ENCODE results near the gene TTC9C. TPM values are rescaled to one million over a fixed set of nuclear protein-coding genes. Genes with fewer than 3 reads are reported as not detected.

TTC9C gene, protein sequence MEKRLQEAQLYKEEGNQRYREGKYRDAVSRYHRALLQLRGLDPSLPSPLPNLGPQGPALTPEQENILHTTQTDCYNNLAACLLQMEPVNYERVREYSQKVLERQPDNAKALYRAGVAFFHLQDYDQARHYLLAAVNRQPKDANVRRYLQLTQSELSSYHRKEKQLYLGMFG
- 62.8 and 63.8 TPM in 2 replicates for polyA plus RNA-seq (2013)

DNA sequence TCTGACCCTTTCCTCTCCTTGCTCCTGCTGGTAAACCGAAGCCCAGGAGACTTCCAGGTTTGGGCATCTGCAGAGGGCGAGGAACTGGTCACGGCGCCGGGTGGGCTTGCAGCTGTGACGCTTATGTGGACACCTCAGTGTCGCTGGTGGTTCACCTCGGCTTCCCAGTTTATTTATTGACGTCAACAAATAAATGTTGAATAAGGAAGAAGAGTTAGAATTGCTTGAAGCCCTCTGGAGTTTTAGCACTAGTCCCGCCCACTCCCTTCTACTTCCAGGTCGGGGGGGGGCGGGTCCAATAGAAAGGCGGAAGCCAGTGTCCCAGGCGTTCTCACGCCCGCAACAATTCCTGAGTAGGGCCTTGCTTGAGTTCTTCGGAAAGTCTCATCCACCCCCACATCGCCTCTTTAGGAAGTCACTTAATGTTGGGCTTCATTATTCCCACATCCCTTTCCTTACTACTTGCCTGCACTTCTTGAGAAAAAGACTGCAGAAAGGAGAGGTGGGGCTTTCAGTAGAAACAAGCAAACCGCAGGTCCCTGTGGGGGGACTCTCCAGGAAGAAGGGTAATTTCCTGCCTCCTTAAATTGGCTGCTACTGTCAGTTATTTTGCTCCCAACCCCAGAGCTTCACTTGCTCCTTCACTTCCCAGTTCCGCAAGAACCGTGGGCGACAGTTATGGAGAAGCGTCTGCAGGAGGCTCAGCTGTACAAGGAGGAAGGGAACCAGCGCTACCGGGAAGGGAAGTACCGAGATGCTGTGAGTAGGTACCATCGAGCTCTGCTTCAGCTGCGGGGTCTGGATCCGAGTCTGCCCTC is at the start of gene TTC9C:
Gene TTC9C (plus strand): TSS at position 316 of the 818 bp plus-strand sequence. CDS start 363 bp downstream, at position 679.
- Histone ChIP-seq H3K23ac (ENCODE audit: low read length) (no peak within 1 kb of the TSS), H2BK120ac (ENCODE audit: insufficient read depth, low read length, poor library complexity) (peak within 1 kb of the TSS; percentile 91), H4K12ac (ENCODE audit: low read depth, low read length) (peak within 1 kb of the TSS; percentile 92), H3K9me3 (ENCODE audit: insufficient read depth, low read depth, low read length) (no peaks in the 10 kb centered on the region), H3K14ac (ENCODE audit: low read length) (peak within 1 kb of the TSS; percentile 97), H3K18ac (ENCODE audit: low read length) (peak within 1 kb of the TSS; percentile 94), H3K79me2 (ENCODE audit: control insufficient read depth, insufficient read depth, low read length, poor library complexity) (peaks cover 30% of the 10 kb centered on the region), H3K79me1 (ENCODE audit: low read length) (peaks cover 22% of the 10 kb centered on the region), H3K27me3 (ENCODE audit: insufficient read depth, low read length) (no peaks in the 10 kb centered on the region), H3K4ac (ENCODE audit: low read depth, low read length) (peak within 1 kb of the TSS; percentile 80), H2AK5ac (ENCODE audit: low read length) (peak within 1 kb of the TSS; percentile 69), H3K36me3 (ENCODE audit: control insufficient read depth in 1 of 2, insufficient read depth in 2 of 2, low read length in 2 of 2) (peaks cover 8 to 10% of the 10 kb centered on the region in 2 experiments), H3K4me1 (ENCODE audit: control insufficient read depth in 1 of 2, insufficient read depth in 2 of 2, low read length in 2 of 2) (peaks cover 2 to 4% of the 10 kb centered on the region in 2 experiments), H3K4me3 (ENCODE audit: low read depth, low read length) (peak within 1 kb of the TSS; percentile 85), H3K4me2 (ENCODE audit: low read length) (peak within 1 kb of the TSS; percentile 61), H3K9ac (ENCODE audit: low read length) (peak within 1 kb of the TSS; percentile 87), H4K8ac (ENCODE audit: low read depth, low read length) (peak within 1 kb of the TSS; percentile 99), H2BK12ac (ENCODE audit: low read length) (peak within 1 kb of the TSS; percentile 16), H2AFZ (ENCODE audit: insufficient read depth, low read length, poor library complexity) (peak within 1 kb of the TSS; percentile 87), H2BK5ac (ENCODE audit: low read depth, low read length, poor library complexity) (peak within 1 kb of the TSS; percentile 92), H4K91ac (ENCODE audit: low read depth, low read length) (peak within 1 kb of the TSS; percentile 98), H3K27ac (ENCODE audit: low read depth, low read length) (peak within 1 kb of the TSS; percentile 99)
- no CpG with 5 or more reads among the region's 29 CpGs for WGBS (ENCODE audit: extremely low coverage, insufficient coverage, insufficient read length)
- DNase-seq, result peak; percentile 85 to 86

DNA sequence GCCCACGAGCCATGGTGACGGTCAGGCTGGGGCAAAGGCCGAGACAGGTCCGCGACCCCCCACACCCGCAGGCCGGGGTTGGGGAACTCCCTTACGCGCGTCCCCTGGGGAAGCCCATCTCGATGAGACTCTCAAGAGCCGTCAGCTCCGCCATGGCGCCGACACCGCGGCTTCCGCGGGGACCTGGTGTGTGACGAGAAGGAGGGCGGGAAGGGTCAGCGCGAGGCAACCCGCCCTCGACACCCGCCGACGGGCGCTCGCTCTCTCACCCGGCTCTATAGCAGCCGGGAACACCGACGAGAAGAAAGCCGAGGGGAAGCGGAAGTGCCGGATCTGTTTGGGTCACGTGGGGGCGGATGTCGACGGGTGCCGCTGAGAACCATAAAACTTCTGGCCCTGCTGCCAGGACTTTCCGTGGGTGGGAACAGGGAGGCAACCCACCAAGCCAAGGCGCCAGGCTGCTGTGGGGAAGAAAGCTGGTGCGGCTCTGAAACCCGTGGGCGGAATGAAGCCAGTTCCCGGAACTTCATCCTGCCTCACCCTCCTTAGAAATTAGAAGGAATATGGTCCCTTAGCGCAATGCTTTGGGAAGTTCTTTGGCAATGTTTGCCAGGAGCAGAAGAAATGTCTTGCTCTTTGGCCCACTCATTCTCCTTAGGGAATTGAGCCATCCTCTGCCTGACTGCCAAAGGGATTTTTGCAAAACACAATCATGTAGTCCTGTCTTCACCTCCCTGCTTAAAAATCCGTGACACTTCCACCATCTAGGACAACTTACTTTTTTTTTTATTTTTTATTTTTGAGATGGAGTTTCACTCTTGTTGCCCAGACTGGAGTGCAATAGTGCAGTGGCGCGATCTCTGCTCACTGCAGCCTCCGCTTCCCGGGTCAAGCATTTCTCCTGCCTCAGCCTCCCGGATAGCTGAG is 49.3 kb upstream of the TTC9C start, which contains the start of gene UBXN1:
Gene UBXN1 (minus strand): TSS at position 304 of the 927 bp plus-strand sequence. CDS start 150 bp downstream, at position 154.
- Histone ChIP-seq H3K4me3 (ENCODE audit: low read depth, low read length) (peak within 1 kb of the TSS; percentile 97), H2BK12ac (ENCODE audit: low read length) (peak within 1 kb of the TSS; percentile 46), H4K8ac (ENCODE audit: low read depth, low read length) (peak within 1 kb of the TSS; percentile 98), H3K18ac (ENCODE audit: low read length) (peak within 1 kb of the TSS; percentile 78), H4K91ac (ENCODE audit: low read depth, low read length) (peak within 1 kb of the TSS; percentile 79), H3K4me2 (ENCODE audit: low read length) (peak within 1 kb of the TSS; percentile 92), H3K27ac (ENCODE audit: low read depth, low read length) (peak within 1 kb of the TSS; percentile 13), H3K79me2 (ENCODE audit: control insufficient read depth, insufficient read depth, low read length, poor library complexity) (peaks cover 6% of the 10 kb centered on the region), H3K9ac (ENCODE audit: low read length) (peak within 1 kb of the TSS; percentile 96), H2BK120ac (ENCODE audit: insufficient read depth, low read length, poor library complexity) (peak within 1 kb of the TSS; percentile 90), H3K36me3 (ENCODE audit: control insufficient read depth in 1 of 2, insufficient read depth in 2 of 2, low read length in 2 of 2) (peaks cover 16 to 18% of the 10 kb centered on the region in 2 experiments), H2BK5ac (ENCODE audit: low read depth, low read length, poor library complexity) (peak within 1 kb of the TSS; percentile 49), H3K27me3 (ENCODE audit: insufficient read depth, low read length) (no peaks in the 10 kb centered on the region), H3K4ac (ENCODE audit: low read depth, low read length) (peak within 1 kb of the TSS; percentile 99), H3K9me3 (ENCODE audit: insufficient read depth, low read depth, low read length) (peaks cover 3% of the 10 kb centered on the region), H3K79me1 (ENCODE audit: low read length) (peaks cover 5% of the 10 kb centered on the region), H3K4me1 (ENCODE audit: control insufficient read depth in 1 of 2, insufficient read depth in 2 of 2, low read length in 2 of 2) (peaks cover 0 to 6% of the 10 kb centered on the region in 2 experiments), H2AK5ac (ENCODE audit: low read length) (peak within 1 kb of the TSS; percentile 55), H4K12ac (ENCODE audit: low read depth, low read length) (peak within 1 kb of the TSS; percentile 88), H3K23ac (ENCODE audit: low read length) (no peak within 1 kb of the TSS), H2AFZ (ENCODE audit: insufficient read depth, low read length, poor library complexity) (peak within 1 kb of the TSS; percentile 75), H3K14ac (ENCODE audit: low read length) (peak within 1 kb of the TSS; percentile 87)
- no CpG with 5 or more reads among the region's 55 CpGs for WGBS (ENCODE audit: extremely low coverage, insufficient coverage, insufficient read length)
- peak; percentile 83 for DNase-seq

DNA sequence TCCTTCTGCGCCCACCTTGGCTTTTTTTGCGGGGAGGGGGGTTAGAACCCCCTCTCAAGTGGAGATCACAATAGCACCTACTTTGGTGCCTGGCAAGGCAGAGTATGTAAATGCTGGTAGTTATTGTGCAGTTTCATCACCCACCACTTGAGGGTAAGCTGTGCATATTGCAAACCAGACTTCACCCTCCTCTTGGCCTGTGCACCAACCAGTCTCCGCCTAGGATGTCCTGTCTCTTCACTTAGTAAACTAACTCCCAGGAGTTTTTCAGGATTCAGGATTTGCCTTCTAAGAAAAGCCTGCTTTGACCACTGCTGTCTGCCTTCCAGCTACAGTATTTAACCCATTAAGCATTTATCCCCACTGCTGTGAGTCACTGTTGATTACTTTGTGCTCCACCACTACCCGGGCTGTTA is 47.5 kb upstream of the TTC9C start:
- Histone ChIP-seq H3K4me1 (ENCODE audit: control insufficient read depth in 1 of 2, insufficient read depth in 2 of 2, low read length in 2 of 2) (peaks cover 0 to 6% of the 10 kb centered on the region in 2 experiments), H3K4me3 (ENCODE audit: low read depth, low read length) (no peak overlapping the region), H3K9me3 (ENCODE audit: insufficient read depth, low read depth, low read length) (peaks cover 3% of the 10 kb centered on the region), H2BK120ac (ENCODE audit: insufficient read depth, low read length, poor library complexity) (no peak overlapping the region), H3K4ac (ENCODE audit: low read depth, low read length) (no peak overlapping the region), H3K36me3 (ENCODE audit: control insufficient read depth in 1 of 2, insufficient read depth in 2 of 2, low read length in 2 of 2) (peaks cover 11 to 17% of the 10 kb centered on the region in 2 experiments), H4K91ac (ENCODE audit: low read depth, low read length) (no peak overlapping the region), H2BK12ac (ENCODE audit: low read length) (no peak overlapping the region), H3K79me2 (ENCODE audit: control insufficient read depth, insufficient read depth, low read length, poor library complexity) (peaks cover 6% of the 10 kb centered on the region), H3K18ac (ENCODE audit: low read length) (no peak overlapping the region), H2AFZ (ENCODE audit: insufficient read depth, low read length, poor library complexity) (peak overlapping the region; percentile 35), H3K27ac (ENCODE audit: low read depth, low read length) (no peak overlapping the region), H3K23ac (ENCODE audit: low read length) (no peak overlapping the region), H4K8ac (ENCODE audit: low read depth, low read length) (no peak overlapping the region), H3K27me3 (ENCODE audit: insufficient read depth, low read length) (no peaks in the 10 kb centered on the region), H2AK5ac (ENCODE audit: low read length) (no peak overlapping the region), H3K14ac (ENCODE audit: low read length) (no peak overlapping the region), H3K79me1 (ENCODE audit: low read length) (peaks cover 5% of the 10 kb centered on the region), H3K9ac (ENCODE audit: low read length) (no peak overlapping the region), H3K4me2 (ENCODE audit: low read length) (no peak overlapping the region), H4K12ac (ENCODE audit: low read depth, low read length) (no peak overlapping the region), H2BK5ac (ENCODE audit: low read depth, low read length, poor library complexity) (no peak overlapping the region)
- no CpG with 5 or more reads among the region's 4 CpGs for WGBS (ENCODE audit: extremely low coverage, insufficient coverage, insufficient read length)
- peak; percentile 38 to 69 for DNase-seq

DNA sequence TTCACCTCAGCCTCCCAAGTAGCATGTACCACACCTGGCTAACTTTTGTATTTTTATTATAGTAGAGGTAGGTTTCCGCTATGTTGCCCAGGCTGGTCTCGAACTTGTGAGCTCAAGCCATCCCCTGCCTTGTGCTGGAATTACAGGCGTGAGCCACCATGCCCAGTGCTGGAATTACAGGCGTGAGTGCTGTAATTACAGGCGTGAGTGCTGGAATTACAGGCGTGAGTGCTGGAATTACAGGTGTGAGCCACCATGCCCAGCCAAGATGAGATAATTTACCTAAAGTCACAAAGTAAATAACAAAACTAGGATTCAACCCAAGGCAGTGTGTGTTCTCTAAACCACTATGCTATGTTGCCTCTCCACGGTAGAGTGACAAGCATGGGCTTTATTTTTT is 45.8 kb upstream of the TTC9C start:
- no peak overlapping the region for H3K9ac ChIP-seq (ENCODE audit: low read length)
- H3K27ac ChIP-seq (ENCODE audit: low read depth, low read length), result no peak overlapping the region
- H2AFZ ChIP-seq (ENCODE audit: insufficient read depth, low read length, poor library complexity), result no peak overlapping the region
- H3K79me1 ChIP-seq (ENCODE audit: low read length), result peaks cover 5% of the 10 kb centered on the region
- no peak overlapping the region for H2BK120ac ChIP-seq (ENCODE audit: insufficient read depth, low read length, poor library complexity)
- peaks cover 0 to 6% of the 10 kb centered on the region in 2 experiments for H3K4me1 ChIP-seq (ENCODE audit: control insufficient read depth in 1 of 2, insufficient read depth in 2 of 2, low read length in 2 of 2)
- no peak overlapping the region for H3K4me3 ChIP-seq (ENCODE audit: low read depth, low read length)
- no peaks in the 10 kb centered on the region for H3K27me3 ChIP-seq (ENCODE audit: insufficient read depth, low read length)
- no peak overlapping the region for H3K18ac ChIP-seq (ENCODE audit: low read length)
- no peak overlapping the region for H2AK5ac ChIP-seq (ENCODE audit: low read length)
- H4K91ac ChIP-seq (ENCODE audit: low read depth, low read length), result no peak overlapping the region
- H3K23ac ChIP-seq (ENCODE audit: low read length), result no peak overlapping the region
- no peak overlapping the region for H4K12ac ChIP-seq (ENCODE audit: low read depth, low read length)
- H3K14ac ChIP-seq (ENCODE audit: low read length), result no peak overlapping the region
- H3K4ac ChIP-seq (ENCODE audit: low read depth, low read length), result no peak overlapping the region
- no peak overlapping the region for H2BK5ac ChIP-seq (ENCODE audit: low read depth, low read length, poor library complexity)
- DNase-seq, result no peak
- H3K9me3 ChIP-seq (ENCODE audit: insufficient read depth, low read depth, low read length), result peaks cover 3% of the 10 kb centered on the region
- peaks cover 3% of the 10 kb centered on the region in 2 experiments for H3K36me3 ChIP-seq (ENCODE audit: control insufficient read depth in 1 of 2, insufficient read depth in 2 of 2, low read length in 2 of 2)
- H4K8ac ChIP-seq (ENCODE audit: low read depth, low read length), result no peak overlapping the region
- H3K79me2 ChIP-seq (ENCODE audit: control insufficient read depth, insufficient read depth, low read length, poor library complexity), result peaks cover 6% of the 10 kb centered on the region
- no peak overlapping the region for H3K4me2 ChIP-seq (ENCODE audit: low read length)
- no CpG with 5 or more reads among the region's 7 CpGs for WGBS (ENCODE audit: extremely low coverage, insufficient coverage, insufficient read length)
- no peak overlapping the region for H2BK12ac ChIP-seq (ENCODE audit: low read length)
